Body of pancreas (tissue), 4 donors: ENCODE data around the gene VWA5B1.

Experiments used
- POLR2A ChIP-seq, 3 donors: fragments of 450-650 bp; IDR thresholded peaks; one replicate each; pipeline ENCODE4 v1.6.1; 2016; ENCODE audit warnings: antibody characterized with exemption in 3 of 3, mild to moderate bottlenecking in 2 of 3
- TF ChIP-seq, protein P1 (sequence below), 7 experiments: fragments of 450-650 bp in 4 of 7; fragments of 200-600 bp in 3 of 7; sonication (generic) in 3 of 7; IDR thresholded peaks; one replicate each; pipeline ENCODE4 v1.5.1; 2016 to 2019; ENCODE audit warnings: antibody characterized with exemption in 7 of 7

DNA sequence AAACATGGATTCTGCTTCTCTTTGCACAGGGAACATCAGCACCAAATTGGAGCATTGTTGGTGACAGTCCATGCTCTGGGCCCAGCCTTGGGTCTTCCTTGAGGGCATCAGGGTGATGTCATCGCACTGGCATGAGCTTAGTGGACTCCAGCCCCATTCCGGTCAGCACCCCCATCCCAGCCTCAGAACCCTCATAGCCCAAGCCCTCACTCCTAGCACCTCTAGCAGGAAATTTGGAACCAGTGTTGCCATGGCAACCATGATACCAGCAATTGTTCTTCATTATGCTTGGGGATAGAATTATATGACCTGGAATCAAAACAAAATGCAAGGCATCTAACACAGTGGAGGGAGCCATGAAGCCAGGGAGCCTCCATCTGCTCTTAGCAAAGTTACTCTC lies 83.1 kb downstream of the VWA5B1 start:
- TF ChIP-seq, protein P1, sequence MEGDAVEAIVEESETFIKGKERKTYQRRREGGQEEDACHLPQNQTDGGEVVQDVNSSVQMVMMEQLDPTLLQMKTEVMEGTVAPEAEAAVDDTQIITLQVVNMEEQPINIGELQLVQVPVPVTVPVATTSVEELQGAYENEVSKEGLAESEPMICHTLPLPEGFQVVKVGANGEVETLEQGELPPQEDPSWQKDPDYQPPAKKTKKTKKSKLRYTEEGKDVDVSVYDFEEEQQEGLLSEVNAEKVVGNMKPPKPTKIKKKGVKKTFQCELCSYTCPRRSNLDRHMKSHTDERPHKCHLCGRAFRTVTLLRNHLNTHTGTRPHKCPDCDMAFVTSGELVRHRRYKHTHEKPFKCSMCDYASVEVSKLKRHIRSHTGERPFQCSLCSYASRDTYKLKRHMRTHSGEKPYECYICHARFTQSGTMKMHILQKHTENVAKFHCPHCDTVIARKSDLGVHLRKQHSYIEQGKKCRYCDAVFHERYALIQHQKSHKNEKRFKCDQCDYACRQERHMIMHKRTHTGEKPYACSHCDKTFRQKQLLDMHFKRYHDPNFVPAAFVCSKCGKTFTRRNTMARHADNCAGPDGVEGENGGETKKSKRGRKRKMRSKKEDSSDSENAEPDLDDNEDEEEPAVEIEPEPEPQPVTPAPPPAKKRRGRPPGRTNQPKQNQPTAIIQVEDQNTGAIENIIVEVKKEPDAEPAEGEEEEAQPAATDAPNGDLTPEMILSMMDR (IDR thresholded peaks at IDR 0.05), result no peak
- TF ChIP-seq POLR2A (IDR thresholded peaks at IDR 0.05), result no peak
